Pons (tissue), 1 donor: ENCODE measurements around the gene TTI1.
"Not testable (repeated sequence)": the region's sequence is repeated elsewhere in the genome, so short reads cannot be mapped to it uniquely, and the experiment has no call there.

Experiments
- DNase-seq: peaks from one replicate; pipeline ENCODE4 v3.0.0-alpha.2; 2016; ENCODE audit warnings: low spot score

The TTI1 gene

GRCh38 chr20:37968841-37969401 lies 64.3 kb downstream of the TTI1 start:
- no peak for DNase-seq

- DNase-seq: not testable (repeated sequence)
Measured at GRCh38 chr20:37963483-37963882, 69.8 kb downstream of the TTI1 start.

- DNase-seq: no peak
Measured at GRCh38 chr20:37961066-37961465, 72.2 kb downstream of the TTI1 start.

GRCh38 chr20:37958856-37959520 lies 74.3 kb downstream of the TTI1 start:
- DNase-seq: no peak

- no peak for DNase-seq
Measured at GRCh38 chr20:37956107-37956585, 77.1 kb downstream of the TTI1 start.

- no peak for DNase-seq
Measured at GRCh38 chr20:37955511-37955910, 77.7 kb downstream of the TTI1 start.

- DNase-seq: no peak
Measured at GRCh38 chr20:37954626-37955025, 78.6 kb downstream of the TTI1 start.

- DNase-seq: no peak
Measured at GRCh38 chr20:37954190-37954589, 79.1 kb downstream of the TTI1 start.

- no peak for DNase-seq
Measured at GRCh38 chr20:37948956-37949355, 84.3 kb downstream of the TTI1 start.

- DNase-seq: no peak
Measured at GRCh38 chr20:37947943-37948342, 85.3 kb downstream of the TTI1 start.

- DNase-seq: no peak
Measured at GRCh38 chr20:37946946-37947345, 86.3 kb downstream of the TTI1 start.

GRCh38 chr20:37945091-37945547 lies 88.1 kb downstream of the TTI1 start:
- DNase-seq: no peak

- no peak for DNase-seq
Measured at GRCh38 chr20:37944456-37944981, 88.7 kb downstream of the TTI1 start.

- no peak for DNase-seq
Measured at GRCh38 chr20:37943501-37944455, 89.5 kb downstream of the TTI1 start.

GRCh38 chr20:37943033-37943432 lies 90.2 kb downstream of the TTI1 start:
- no peak for DNase-seq

GRCh38 chr20:37941992-37942391 lies 91.3 kb downstream of the TTI1 start:
- DNase-seq: no peak

GRCh38 chr20:37941332-37941731 lies 91.9 kb downstream of the TTI1 start:
- no peak for DNase-seq

GRCh38 chr20:37940858-37941257 lies 92.4 kb downstream of the TTI1 start:
- no peak for DNase-seq

GRCh38 chr20:37939701-37940560 lies 93.3 kb downstream of the TTI1 start:
- no peak for DNase-seq

GRCh38 chr20:37938954-37939353 lies 94.3 kb downstream of the TTI1 start:
- no peak for DNase-seq

- no peak for DNase-seq
Measured at GRCh38 chr20:37938181-37938750, 95.0 kb downstream of the TTI1 start.
